B cell (primary cell): ENCODE data around the gene COL11A2. TPM values are rescaled to one million over a fixed set of nuclear protein-coding genes. Genes with fewer than 3 reads are reported as not detected.

Experiments used
- ATAC-seq: fragments of 200-7000 bp; cut with Tn5 transposase; one replicate; pipeline ENCODE4 v1.10.0; 2021; ENCODE audit warnings: low read depth, mild to moderate bottlenecking, moderate number of reproducible peaks, moderate library complexity
- CTCF ChIA-PET: fragments of 350-600 bp; sonication (Branson Sonifier 250); formaldehyde crosslinking; loops from one replicate; lab custom pipeline; 2021; ENCODE audit warnings: antibody characterized with exemption, inconsistent platforms; lab: Charles Lee
- POLR2A ChIA-PET: fragments of 350-600 bp; sonication (Branson Sonifier 250); formaldehyde crosslinking; loops from one replicate; lab custom pipeline; 2021; ENCODE audit warnings: antibody characterized with exemption; lab: Charles Lee
- DNase-seq: peaks from one replicate; pipeline ENCODE4 v3.0.0; 2013
- H2AFZ ChIP-seq: 2 replicates; pipeline ENCODE4 v1.6.1; 2012; ENCODE audit warnings: mild to moderate bottlenecking, low read depth, low read length; ENCODE audit not compliant: insufficient read depth, poor library complexity, severe bottlenecking
- H3K27ac ChIP-seq, 2 donors: 1 replicate in 1 of 2; 2 replicates in 1 of 2; pipeline ENCODE4 v1.5.1; 2012 to 2013; ENCODE audit warnings: low read length in 2 of 2, mild to moderate bottlenecking in 2 of 2, moderate library complexity in 1 of 2
- H3K27me3 ChIP-seq, 4 experiments: fragments of 200-600 bp in 1 of 4; sonication (generic) in 1 of 4; replicated peaks in 1 of 4; 1 replicate in 2 of 4; 2 replicates in 2 of 4; pipeline versions ENCODE4 v1.6.1 to v1.7.0; 2013 to 2016; ENCODE audit warnings: low read length in 3 of 4, mild to moderate bottlenecking in 2 of 4, mixed read lengths in 1 of 4, moderate library complexity in 1 of 4; ENCODE audit not compliant: insufficient read depth in 4 of 4, control insufficient read depth in 3 of 4; ENCODE audit errors: control extremely low read depth in 1 of 4
- H3K36me3 ChIP-seq, 2 experiments: replicated peaks in 1 of 2; 1 replicate in 1 of 2; 2 replicates in 1 of 2; pipeline versions ENCODE4 v1.6.1 to v1.7.1; 2013; ENCODE audit warnings: low read length in 1 of 2; ENCODE audit not compliant: insufficient read depth in 2 of 2, control insufficient read depth in 1 of 2; ENCODE audit errors: control extremely low read depth in 1 of 2, extremely low read depth in 1 of 2
- H3K4me1 ChIP-seq, 2 donors: fragments of 200-600 bp in 1 of 2; sonication (generic) in 1 of 2; 1 replicate in 1 of 2; 2 replicates in 1 of 2; pipeline versions ENCODE4 v1.5.1 to v1.6.1; 2013 to 2017; ENCODE audit warnings: low read length in 2 of 2; ENCODE audit not compliant: control insufficient read depth in 2 of 2, insufficient read depth in 2 of 2
- H3K4me2 ChIP-seq: replicated peaks from 2 replicates; pipeline ENCODE3; 2012; ENCODE audit warnings: mild to moderate bottlenecking, low read depth, low read length; ENCODE audit not compliant: poor library complexity, severe bottlenecking
- H3K4me3 ChIP-seq, 5 experiments: fragments of 200-600 bp in 1 of 5; sonication (generic) in 1 of 5; 1 replicate in 3 of 5; 2 replicates in 2 of 5; pipeline versions ENCODE4 v1.5.1 to v1.7.0; 2011 to 2016; ENCODE audit warnings: low read length in 4 of 5, mild to moderate bottlenecking in 4 of 5, low read depth in 2 of 5, control low read depth in 1 of 5, moderate library complexity in 1 of 5; ENCODE audit not compliant: insufficient read depth in 1 of 5; ENCODE audit errors: control extremely low read depth in 1 of 5, extremely low read depth in 1 of 5
- H3K79me2 ChIP-seq: fragments of 200-600 bp; sonication (generic); one replicate; pipeline ENCODE4 v1.6.0; 2016; ENCODE audit warnings: low read length; ENCODE audit not compliant: control insufficient read depth, insufficient read depth
- H3K9ac ChIP-seq: fragments of 200-600 bp; sonication (generic); 2 replicates; pipeline ENCODE4 v1.6.1; 2017; ENCODE audit warnings: mild to moderate bottlenecking, low read length, moderate library complexity
- H3K9me3 ChIP-seq, 3 donors: one replicate each; pipeline versions ENCODE4 v1.6.1 to v1.7.1; 2013; ENCODE audit warnings: low read length in 2 of 3; ENCODE audit not compliant: control insufficient read depth in 2 of 3, insufficient read depth in 1 of 3; ENCODE audit errors: control extremely low read depth in 1 of 3
- H4K20me1 ChIP-seq: 2 replicates; pipeline ENCODE4 v1.6.0; 2012; ENCODE audit warnings: mild to moderate bottlenecking, low read length; ENCODE audit not compliant: insufficient read depth, control insufficient read depth, poor library complexity, severe bottlenecking
- H3K27ac Mint-ChIP-seq: one replicate; pipeline ENCODE4 v1.8.0; 2021; ENCODE audit warnings: mixed read lengths
- H3K27me3 Mint-ChIP-seq: one replicate; pipeline ENCODE4 v1.8.0; 2021; ENCODE audit warnings: mixed read lengths
- H3K4me1 Mint-ChIP-seq: one replicate; pipeline ENCODE4 v1.8.0; 2021; ENCODE audit warnings: mixed read lengths
- H3K4me3 Mint-ChIP-seq: one replicate; pipeline ENCODE4 v1.8.0; 2021; ENCODE audit warnings: mixed read lengths
- H3K9me3 Mint-ChIP-seq: one replicate; pipeline ENCODE4 v1.8.0; 2022; ENCODE audit warnings: mixed read lengths; ENCODE audit not compliant: insufficient read depth
- EZH2 ChIP-seq: IDR thresholded peaks from 2 replicates; pipeline ENCODE4 v1.6.1; 2012; ENCODE audit warnings: borderline replicate concordance, low read depth, mild to moderate bottlenecking, moderate library complexity, low read length; ENCODE audit not compliant: insufficient read depth, poor library complexity, severe bottlenecking
- WGBS: methylation state at CpG from one replicate; pipeline ENCODE4 v1.1.5; 2013; ENCODE audit warnings: missing lambda C conversion rate; ENCODE audit not compliant: insufficient coverage; 5-methylcytosine and 5-hydroxymethylcytosine counted together
- intact Hi-C: fragments of 100-400 bp; cut with micrococcal nuclease; formaldehyde crosslinking; loops from one replicate; pipeline ENCODE4 v1.10.0; 2022
- polyA plus RNA-seq: library from polyadenylated mRNA; depleted of rRNA; stranded (reverse); fragments of >200 nt; gene quantifications from 2 replicates; pipeline ENCODE4 v1.2.3, GENCODE V29; 2012
- total RNA-seq, 2 donors: library from RNA; stranded (reverse); fragments of 120-200 nt in 1 of 2; gene quantifications; 1 replicate in 1 of 2; 2 replicates in 1 of 2; pipeline versions ENCODE4 v1.2.3 to v1.2.4, GENCODE V29; 2013 to 2022
- TF ChIP-seq, protein P1 (sequence below): fragments of 200-600 bp; IDR thresholded peaks from one replicate; pipeline ENCODE4 v1.8.0; 2022; ENCODE audit warnings: antibody characterized with exemption, mild to moderate bottlenecking

The COL11A2 gene
- total and polyA plus RNA-seq, 2 donors (not counting 1 experiment from before 2014, with no cell fraction given): 0.39 to 0.82 TPM

DNA sequence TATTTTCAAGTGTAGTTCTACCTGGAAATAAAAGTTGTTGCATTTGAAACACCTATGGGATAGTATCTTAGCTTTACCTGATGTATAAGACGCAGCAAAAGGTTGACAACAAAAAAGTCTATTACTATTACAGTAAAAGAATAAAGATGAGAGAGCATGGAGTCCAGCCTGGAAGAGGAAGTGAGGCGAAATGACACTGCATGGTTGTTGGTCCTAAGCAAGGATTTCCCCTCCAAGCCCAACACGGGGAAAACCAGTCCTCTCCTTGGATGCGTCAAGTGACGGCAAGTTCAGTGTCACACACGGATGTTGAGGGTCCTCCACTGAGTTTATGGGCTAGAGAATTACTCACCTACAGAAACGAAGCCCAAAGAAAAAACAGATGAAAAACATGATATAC lies 51.7 kb downstream of the COL11A2 start:
- Histone ChIP-seq H2AFZ (no peak overlapping the region), H3K27me3 (no peaks in the 10 kb centered on the region), H3K36me3 (no peaks in the 10 kb centered on the region), H3K27ac (no peak overlapping the region), H3K4me3 (no peak overlapping the region), H3K9me3 (peaks cover 0 to 5% (median 0%) of the 10 kb centered on the region in 3 donors), H3K9ac (no peak overlapping the region), H3K4me1 (peaks cover 9 to 27% of the 10 kb centered on the region in 2 donors), H3K4me2 (no peak overlapping the region), H4K20me1 (no peaks in the 10 kb centered on the region), H3K79me2 (no peaks in the 10 kb centered on the region)
- ChIA-PET POLR2A (no interaction called here), CTCF (interaction anchor here (0.8 to 1.7 kb wide), 4 partner anchors 19 to 156 kb away, joined by 3 to 10 read pairs (median 4); no protein-coding TSS in a partner anchor)
- WGBS: 63% methylated on average over 4 of the region's 7 CpGs
- Mint-ChIP-seq H3K27me3 (peaks cover 5% of the 10 kb centered on the region), H3K9me3 (no peaks in the 10 kb centered on the region), H3K4me3 (no peak overlapping the region), H3K27ac (no peak overlapping the region), H3K4me1 (peaks cover 24% of the 10 kb centered on the region)
- intact Hi-C loops: no loop called here
- no peak for ATAC-seq
- peak; percentile 36 for DNase-seq
- TF ChIP-seq, protein P1, sequence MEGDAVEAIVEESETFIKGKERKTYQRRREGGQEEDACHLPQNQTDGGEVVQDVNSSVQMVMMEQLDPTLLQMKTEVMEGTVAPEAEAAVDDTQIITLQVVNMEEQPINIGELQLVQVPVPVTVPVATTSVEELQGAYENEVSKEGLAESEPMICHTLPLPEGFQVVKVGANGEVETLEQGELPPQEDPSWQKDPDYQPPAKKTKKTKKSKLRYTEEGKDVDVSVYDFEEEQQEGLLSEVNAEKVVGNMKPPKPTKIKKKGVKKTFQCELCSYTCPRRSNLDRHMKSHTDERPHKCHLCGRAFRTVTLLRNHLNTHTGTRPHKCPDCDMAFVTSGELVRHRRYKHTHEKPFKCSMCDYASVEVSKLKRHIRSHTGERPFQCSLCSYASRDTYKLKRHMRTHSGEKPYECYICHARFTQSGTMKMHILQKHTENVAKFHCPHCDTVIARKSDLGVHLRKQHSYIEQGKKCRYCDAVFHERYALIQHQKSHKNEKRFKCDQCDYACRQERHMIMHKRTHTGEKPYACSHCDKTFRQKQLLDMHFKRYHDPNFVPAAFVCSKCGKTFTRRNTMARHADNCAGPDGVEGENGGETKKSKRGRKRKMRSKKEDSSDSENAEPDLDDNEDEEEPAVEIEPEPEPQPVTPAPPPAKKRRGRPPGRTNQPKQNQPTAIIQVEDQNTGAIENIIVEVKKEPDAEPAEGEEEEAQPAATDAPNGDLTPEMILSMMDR: no peak
- no peak for TF ChIP-seq EZH2

DNA sequence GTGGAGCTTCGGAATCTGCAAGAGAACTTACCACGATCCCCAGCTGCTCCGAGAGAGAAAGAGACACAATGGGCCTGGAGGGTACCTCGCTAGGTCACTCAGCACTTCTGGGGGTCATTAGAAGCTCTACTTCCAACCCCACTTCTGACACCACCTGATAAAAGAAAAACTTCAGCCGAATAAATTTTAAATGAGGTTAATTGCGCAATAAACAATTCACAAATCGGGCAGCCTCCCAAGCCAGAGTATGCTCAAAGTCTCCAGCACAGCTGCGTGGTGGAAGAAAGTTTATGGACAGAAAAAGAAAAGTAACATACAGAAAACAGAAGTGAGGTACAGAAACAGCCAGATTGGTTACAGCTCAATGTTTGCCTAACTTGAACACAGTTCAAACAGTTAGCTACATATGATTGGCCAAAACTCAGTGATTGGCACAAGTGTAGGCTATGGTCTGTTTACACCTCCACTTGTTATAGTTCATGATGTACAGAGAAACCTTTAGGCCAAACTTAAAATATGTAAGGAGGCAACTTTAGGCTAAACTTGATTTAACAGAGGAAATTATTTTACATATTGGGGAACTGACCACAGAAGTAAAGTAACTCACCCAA lies 52.6 kb downstream of the COL11A2 start:
- no peak overlapping the region for H2AFZ ChIP-seq
- TF ChIP-seq, protein P1: no peak
- no peak for TF ChIP-seq EZH2
- H4K20me1 ChIP-seq: no peaks in the 10 kb centered on the region
- peaks cover 9 to 27% of the 10 kb centered on the region in 2 donors for H3K4me1 ChIP-seq
- DNase-seq (no peak), ATAC-seq (no peak)
- ChIA-PET CTCF (interaction anchor here (0.6 to 2.2 kb wide), 7 partner anchors 8 to 187 kb away, joined by 3 to 14 read pairs (median 5); no protein-coding TSS in a partner anchor), POLR2A (no interaction called here)
- no peaks in the 10 kb centered on the region for H3K9me3 Mint-ChIP-seq
- H3K36me3 ChIP-seq: no peaks in the 10 kb centered on the region
- no peak overlapping the region for H3K4me3 Mint-ChIP-seq
- no peak overlapping the region for H3K27ac ChIP-seq
- H3K79me2 ChIP-seq: no peaks in the 10 kb centered on the region
- no peak overlapping the region for H3K27ac Mint-ChIP-seq
- no peak overlapping the region for H3K4me2 ChIP-seq
- H3K9me3 ChIP-seq: peaks cover 0 to 5% (median 0%) of the 10 kb centered on the region in 3 donors
- H3K9ac ChIP-seq: no peak overlapping the region
- H3K4me1 Mint-ChIP-seq: peaks cover 23% of the 10 kb centered on the region
- intact Hi-C loops: no loop called here
- H3K27me3 ChIP-seq: no peaks in the 10 kb centered on the region
- no peak overlapping the region for H3K4me3 ChIP-seq
- 66% methylated on average over 5 of the region's 8 CpGs for WGBS
- H3K27me3 Mint-ChIP-seq: peaks cover 5% of the 10 kb centered on the region
